Bronchial epithelial cell (primary cell): ENCODE data around the gene BBS4. TPM values are rescaled to one million over a fixed set of nuclear protein-coding genes. Genes with fewer than 3 reads are reported as not detected.
"Not testable (repeated sequence)": the region's sequence is repeated elsewhere in the genome, so short reads cannot be mapped to it uniquely, and the experiment has no call there.

ENCODE experiments used
- DNase-seq: peaks from one replicate; pipeline ENCODE4 v3.0.0-alpha.2; 2010; ENCODE audit warnings: low read depth
- FAIRE-seq: peaks from 2 replicates; lab custom pipeline; 2011; peaks lifted over from hg19 to GRCh38; lab: Jason Lieb, UNC
- H3K27me3 ChIP-seq: 2 replicates; pipeline ENCODE4 v1.5.1; 2011; ENCODE audit warnings: low read length; ENCODE audit not compliant: control insufficient read depth, insufficient read depth
- H3K36me3 ChIP-seq: 2 replicates; pipeline ENCODE4 v1.5.1; 2011; ENCODE audit warnings: low read length; ENCODE audit not compliant: control insufficient read depth, insufficient read depth
- H3K4me3 ChIP-seq: 2 replicates; pipeline ENCODE4 v1.5.1; 2011; ENCODE audit warnings: mild to moderate bottlenecking, low read depth, low read length, control low read depth
- total RNA-seq: library from RNA; depleted of rRNA; stranded (reverse); fragments of >200 nt; gene quantifications from 2 replicates; pipeline ENCODE4 v1.2.1, GENCODE V29; 2014
- TF ChIP-seq, protein P1 (sequence below): IDR thresholded peaks from 2 replicates; pipeline ENCODE4 v1.5.1; 2011; ENCODE audit warnings: mild to moderate bottlenecking, moderate library complexity, low read length, control low read depth, inconsistent platforms; ENCODE audit not compliant: insufficient read depth, severe bottlenecking

Gene BBS4
- total RNA-seq, 1 donor from 2014 or later, result 7.1 TPM

- H3K36me3 ChIP-seq, result no peaks in the 10 kb centered on the region
- FAIRE-seq (no peak), DNase-seq (no peak)
- H3K4me3 ChIP-seq, result no peak overlapping the region
- no peaks in the 10 kb centered on the region for H3K27me3 ChIP-seq
- TF ChIP-seq, protein P1, sequence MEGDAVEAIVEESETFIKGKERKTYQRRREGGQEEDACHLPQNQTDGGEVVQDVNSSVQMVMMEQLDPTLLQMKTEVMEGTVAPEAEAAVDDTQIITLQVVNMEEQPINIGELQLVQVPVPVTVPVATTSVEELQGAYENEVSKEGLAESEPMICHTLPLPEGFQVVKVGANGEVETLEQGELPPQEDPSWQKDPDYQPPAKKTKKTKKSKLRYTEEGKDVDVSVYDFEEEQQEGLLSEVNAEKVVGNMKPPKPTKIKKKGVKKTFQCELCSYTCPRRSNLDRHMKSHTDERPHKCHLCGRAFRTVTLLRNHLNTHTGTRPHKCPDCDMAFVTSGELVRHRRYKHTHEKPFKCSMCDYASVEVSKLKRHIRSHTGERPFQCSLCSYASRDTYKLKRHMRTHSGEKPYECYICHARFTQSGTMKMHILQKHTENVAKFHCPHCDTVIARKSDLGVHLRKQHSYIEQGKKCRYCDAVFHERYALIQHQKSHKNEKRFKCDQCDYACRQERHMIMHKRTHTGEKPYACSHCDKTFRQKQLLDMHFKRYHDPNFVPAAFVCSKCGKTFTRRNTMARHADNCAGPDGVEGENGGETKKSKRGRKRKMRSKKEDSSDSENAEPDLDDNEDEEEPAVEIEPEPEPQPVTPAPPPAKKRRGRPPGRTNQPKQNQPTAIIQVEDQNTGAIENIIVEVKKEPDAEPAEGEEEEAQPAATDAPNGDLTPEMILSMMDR, result no peak
Observed at GRCh38 chr15:72688697-72689096, 2.7 kb downstream of the BBS4 start.

DNA sequence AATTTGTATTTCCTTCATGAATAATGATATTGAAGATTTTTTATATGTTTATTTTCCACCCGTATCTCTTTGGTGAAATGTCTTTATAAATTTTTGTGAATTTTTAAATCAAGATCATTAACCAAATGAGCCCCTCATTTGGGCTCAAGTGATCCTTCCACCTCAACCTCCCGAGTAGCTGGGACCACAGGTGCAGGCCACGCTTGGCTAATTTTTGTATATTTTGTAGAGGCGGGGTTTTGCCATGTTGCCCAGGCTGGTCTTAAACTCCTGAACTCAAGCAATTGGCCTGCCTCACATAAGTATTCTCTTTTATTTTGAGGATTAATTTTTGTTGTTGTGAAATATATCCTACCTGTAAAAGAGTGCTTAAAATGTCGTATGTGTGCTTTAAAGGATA lies 4.9 kb downstream of the BBS4 start:
- DNase-seq (no peak), FAIRE-seq (no peak)
- TF ChIP-seq, protein P1, result no peak

GRCh38 chr15:72698938-72699337 lies 12.9 kb downstream of the BBS4 start:
- Histone ChIP-seq H3K4me3 (no peak overlapping the region), H3K27me3 (no peaks in the 10 kb centered on the region), H3K36me3 (no peaks in the 10 kb centered on the region)
- FAIRE-seq, result no peak
- TF ChIP-seq, protein P1, result no peak
- no peak for DNase-seq

More for the DNA sequence above, 4.9 kb downstream of the BBS4 start:
- H3K27me3 ChIP-seq, result no peaks in the 10 kb centered on the region
- H3K36me3 ChIP-seq, result no peaks in the 10 kb centered on the region
- H3K4me3 ChIP-seq, result no peak overlapping the region

- Histone ChIP-seq H3K4me3 (no peak overlapping the region), H3K36me3 (no peaks in the 10 kb centered on the region), H3K27me3 (no peaks in the 10 kb centered on the region)
- TF ChIP-seq, protein P1, result no peak
- DNase-seq (peak; percentile 80), FAIRE-seq (no peak)
Observed at GRCh38 chr15:72700076-72700475, 14.1 kb downstream of the BBS4 start.

DNA sequence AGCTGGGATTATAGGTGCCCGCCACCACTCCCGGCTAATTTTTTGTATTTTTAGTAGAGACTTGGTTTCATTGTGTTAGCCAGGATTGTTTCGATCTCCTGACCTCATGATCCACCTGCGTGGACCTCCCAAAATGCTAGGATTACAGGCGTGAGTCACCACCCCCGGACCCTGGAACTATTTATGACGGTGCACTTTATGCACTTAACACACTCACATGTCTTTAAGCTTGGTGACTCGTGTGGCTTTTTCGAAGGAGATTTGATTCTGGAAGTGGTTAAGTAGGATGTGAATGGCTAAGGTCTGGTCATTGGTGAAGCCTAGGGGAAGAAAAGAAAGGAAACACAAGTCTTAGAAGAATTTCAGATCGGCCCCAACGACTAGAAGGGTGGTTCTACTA lies 20.3 kb downstream of the BBS4 start:
- TF ChIP-seq, protein P1, result no peak
- Histone ChIP-seq H3K36me3 (no peaks in the 10 kb centered on the region), H3K4me3 (no peak overlapping the region), H3K27me3 (no peaks in the 10 kb centered on the region)
- FAIRE-seq, result no peak
- DNase-seq, result no peak

DNA sequence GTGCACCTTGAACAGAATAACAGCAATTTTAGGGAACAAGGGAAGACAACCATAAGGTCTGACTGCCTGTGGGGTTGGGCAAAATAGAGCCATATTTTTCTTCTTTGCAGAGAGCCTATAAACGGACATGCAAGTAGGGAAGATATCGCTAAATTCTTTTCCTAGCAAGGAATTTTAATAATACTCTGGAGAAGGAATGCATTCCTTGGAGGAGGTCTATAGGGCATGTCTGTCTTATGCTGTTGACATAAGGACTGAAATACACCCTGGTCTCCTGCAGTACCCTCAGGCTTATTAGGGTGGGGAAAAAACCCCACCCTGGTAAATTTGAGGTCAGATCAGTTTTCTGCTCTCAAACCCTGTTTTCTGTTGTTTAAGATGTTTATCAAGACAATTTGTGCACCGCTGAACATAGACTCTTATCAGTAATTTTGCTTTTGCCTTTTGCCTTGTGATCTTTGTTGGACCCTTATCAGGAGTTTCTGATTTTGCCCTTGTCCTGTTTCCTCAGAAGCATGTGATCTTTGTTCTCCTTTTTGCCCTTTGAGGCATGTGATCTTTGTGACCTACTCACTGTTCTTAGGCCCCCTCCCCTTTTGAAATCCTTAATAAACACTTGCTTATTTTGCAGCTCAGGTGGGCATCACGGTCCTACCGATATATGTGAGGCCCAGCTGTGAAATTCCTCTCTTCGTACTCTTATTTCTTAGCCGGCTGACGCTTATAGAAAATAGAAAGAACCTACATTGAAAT lies 22.7 kb downstream of the BBS4 start:
- H3K4me3 ChIP-seq, DNase-seq, FAIRE-seq, H3K36me3 ChIP-seq, H3K27me3 ChIP-seq: not testable (repeated sequence)
